Fibroblast of skin of back (primary cell): ENCODE measurements around the gene NCOA3.

Experiments
- DNase-seq: peaks from one replicate; pipeline ENCODE4 v3.0.0-alpha.2; 2013

NCOA3 gene

GRCh38 chr20:47645632-47646031 is 143.9 kb downstream of the NCOA3 start:
- no peak for DNase-seq

DNA sequence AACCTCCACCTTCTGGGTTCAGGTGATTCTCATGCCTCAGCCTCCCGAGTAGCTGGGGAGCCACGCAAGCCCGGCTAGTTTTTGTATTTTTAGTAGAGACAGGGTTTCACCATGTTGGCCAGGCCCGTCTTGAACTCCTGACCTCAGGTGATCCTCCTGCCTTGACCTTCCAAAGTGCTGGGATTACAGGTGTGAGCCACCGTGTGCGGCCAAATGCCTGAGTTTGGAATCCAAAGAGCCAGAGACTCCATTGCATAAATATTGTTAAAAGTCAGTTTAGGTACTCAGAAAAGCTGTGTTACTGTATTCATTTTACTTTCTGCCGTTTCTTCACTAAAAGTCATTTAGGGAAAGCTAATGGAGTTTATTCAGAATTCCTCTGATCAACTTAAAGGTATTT is 146.3 kb downstream of the NCOA3 start:
- DNase-seq = no peak

GRCh38 chr20:47648943-47649342 is 147.3 kb downstream of the NCOA3 start:
- no peak for DNase-seq

DNA sequence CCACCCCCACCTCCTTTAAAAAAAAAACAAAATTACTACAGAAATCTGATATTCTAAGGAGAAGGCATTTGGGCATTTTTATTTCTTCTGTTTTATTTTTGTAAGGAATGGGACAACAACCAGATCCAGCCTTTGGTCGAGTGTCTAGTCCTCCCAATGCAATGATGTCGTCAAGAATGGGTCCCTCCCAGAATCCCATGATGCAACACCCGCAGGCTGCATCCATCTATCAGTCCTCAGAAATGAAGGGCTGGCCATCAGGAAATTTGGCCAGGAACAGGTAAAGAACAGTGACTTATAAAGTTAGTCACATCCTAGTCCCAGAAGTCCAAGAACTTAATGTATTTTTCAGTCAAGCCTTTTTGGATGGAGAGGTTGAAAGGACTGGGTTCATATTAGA is 150.6 kb downstream of the NCOA3 start:
- DNase-seq = no peak

- DNase-seq = no peak
These were observed 151.1 kb downstream of the NCOA3 start for GRCh38 chr20:47652794-47653193.

- no peak for DNase-seq
These were observed 152.2 kb downstream of the NCOA3 start for GRCh38 chr20:47653869-47654268.

DNA sequence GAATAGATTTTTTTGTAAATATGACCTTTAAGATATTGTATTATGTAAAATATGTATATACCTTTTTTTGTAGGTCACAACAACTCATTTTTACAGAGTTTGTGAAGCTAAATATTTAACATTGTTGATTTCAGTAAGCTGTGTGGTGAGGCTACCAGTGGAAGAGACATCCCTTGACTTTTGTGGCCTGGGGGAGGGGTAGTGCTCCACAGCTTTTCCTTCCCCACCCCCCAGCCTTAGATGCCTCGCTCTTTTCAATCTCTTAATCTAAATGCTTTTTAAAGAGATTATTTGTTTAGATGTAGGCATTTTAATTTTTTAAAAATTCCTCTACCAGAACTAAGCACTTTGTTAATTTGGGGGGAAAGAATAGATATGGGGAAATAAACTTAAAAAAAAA is 152.7 kb downstream of the NCOA3 start:
- no peak for DNase-seq

GRCh38 chr20:47655635-47656034 is 153.9 kb downstream of the NCOA3 start:
- no peak for DNase-seq

DNA sequence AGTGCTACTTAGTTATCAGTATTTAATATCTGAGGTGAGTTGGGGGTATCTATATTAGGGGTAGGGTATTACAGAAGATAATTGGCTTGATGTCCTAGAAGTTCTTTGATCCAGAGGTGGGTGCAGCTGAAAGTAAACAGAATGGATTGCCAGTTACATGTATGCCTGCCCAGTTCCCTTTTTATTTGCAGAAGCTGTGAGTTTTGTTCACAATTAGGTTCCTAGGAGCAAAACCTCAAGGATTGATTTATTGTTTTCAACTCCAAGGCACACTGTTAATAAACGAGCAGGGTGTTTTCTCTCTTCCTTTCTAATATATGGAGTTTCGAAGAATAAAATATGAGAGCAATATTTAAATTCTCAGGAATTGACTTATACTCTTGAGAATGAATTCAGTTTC is 154.6 kb downstream of the NCOA3 start:
- DNase-seq = no peak

GRCh38 chr20:47659904-47660601 is 158.4 kb downstream of the NCOA3 start:
- DNase-seq = peak; percentile 41

DNA sequence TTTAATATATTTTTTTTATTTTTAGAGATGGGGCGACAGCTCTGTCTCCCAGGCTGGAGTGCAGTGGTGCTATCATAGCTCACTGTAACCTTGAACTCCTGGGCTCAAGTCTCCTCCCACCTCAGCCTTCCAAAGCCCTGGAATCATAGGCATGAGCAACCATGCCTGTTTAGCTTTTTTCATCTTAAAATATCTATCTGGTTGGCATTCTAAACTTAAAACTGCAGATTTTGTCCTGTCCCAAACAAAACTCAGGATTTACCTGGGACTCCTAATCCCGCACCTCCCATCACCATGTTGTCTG is 158.9 kb downstream of the NCOA3 start:
- no peak for DNase-seq

DNA sequence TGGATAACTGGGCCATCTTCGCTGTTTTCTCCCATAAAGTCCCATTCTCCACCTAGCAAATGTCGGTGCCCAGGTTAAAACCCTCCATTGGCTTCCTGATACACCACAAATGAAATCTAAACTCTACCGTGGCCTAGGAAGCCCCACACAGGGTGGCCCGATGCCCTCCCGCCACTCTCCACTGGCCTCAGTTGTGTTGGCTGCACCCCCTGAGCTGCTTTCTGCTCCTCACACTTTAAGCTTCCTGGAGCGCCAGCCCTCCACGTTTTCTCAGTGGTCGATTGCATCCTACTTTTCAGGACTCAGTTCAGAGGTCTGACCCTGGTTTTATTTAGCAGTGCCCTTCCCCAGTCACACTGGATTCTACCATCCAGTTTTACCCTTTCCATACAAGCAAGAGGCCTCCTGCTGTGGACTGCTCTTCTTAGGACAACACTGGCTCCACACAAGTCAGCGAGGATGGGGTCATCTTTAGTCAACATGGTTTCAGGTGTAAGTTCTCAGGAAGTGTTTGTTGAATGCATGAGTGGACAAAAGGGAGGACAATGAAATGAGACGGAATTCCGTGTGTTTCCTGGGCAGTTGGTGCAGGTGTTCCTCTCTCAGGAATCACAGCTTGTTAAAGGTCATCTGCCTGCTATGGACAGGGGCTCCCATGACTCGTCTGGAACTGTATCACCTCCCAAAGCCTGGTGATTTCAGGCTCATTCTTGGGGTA is 159.5 kb downstream of the NCOA3 start:
- no peak for DNase-seq

GRCh38 chr20:47661714-47662113 is 160.0 kb downstream of the NCOA3 start:
- DNase-seq = no peak

- no peak for DNase-seq
These were observed 161.0 kb downstream of the NCOA3 start for GRCh38 chr20:47662483-47663353.

- DNase-seq = peak; percentile 69
These were observed 161.8 kb downstream of the NCOA3 start for GRCh38 chr20:47663354-47664067.

- DNase-seq = no peak
These were observed 162.4 kb downstream of the NCOA3 start for GRCh38 chr20:47664068-47664437.

- no peak for DNase-seq
These were observed 163.1 kb downstream of the NCOA3 start for GRCh38 chr20:47664744-47665143.

GRCh38 chr20:47665221-47665991 is 163.7 kb downstream of the NCOA3 start:
- no peak for DNase-seq

DNA sequence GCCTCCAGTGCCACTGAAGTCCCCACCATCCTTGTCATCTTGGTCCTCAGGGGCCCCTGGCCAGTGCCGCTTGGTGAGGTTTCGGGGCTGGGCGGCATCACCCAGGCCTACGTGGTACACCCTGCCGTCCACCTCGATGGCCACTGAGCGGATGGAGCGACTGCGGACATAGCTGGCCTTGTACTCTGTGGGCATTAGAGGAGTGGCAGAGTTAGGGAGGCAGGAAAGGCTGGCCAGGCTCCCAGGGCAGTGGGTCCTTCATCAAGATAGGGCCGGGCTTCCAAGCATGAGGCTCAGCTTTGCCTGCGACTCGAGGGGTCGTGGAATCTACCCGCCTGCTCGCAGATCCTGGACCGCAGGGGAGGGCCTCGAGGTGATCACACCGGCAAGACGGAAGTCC is 164.6 kb downstream of the NCOA3 start:
- DNase-seq = no peak

DNA sequence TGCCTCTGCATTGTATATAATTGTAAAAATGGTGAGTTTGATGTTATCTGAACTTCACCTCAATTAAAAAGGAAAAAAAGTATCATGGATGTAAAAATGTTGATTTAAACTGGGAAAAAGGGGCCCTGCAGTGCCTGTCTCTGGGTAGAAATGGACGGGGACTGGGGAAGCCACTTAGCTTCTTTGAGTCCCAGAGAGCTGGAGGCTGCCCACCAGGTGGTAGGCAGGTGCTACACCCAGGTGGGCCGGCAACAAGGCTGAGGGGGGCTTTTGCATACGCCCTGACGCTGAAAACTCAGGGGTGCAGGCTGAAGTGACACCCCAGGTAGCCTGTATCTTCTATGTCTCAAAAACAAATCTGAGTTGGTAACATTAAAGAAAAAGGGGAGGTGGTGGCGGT is 165.4 kb downstream of the NCOA3 start:
- DNase-seq = no peak

- no peak for DNase-seq
These were observed 166.0 kb downstream of the NCOA3 start for GRCh38 chr20:47667531-47668312.
